HG02981 (cell line): ENCODE data around the gene RASSF5.
"Not testable (repeated sequence)": the region's sequence is repeated elsewhere in the genome, so short reads cannot be mapped to it uniquely, and the experiment has no call there.

Experiments
- ATAC-seq: cut with Tn5 transposase; IDR thresholded peaks from one replicate; pipeline ENCODE4 v1.9.1; 2021; ENCODE audit warnings: mild to moderate bottlenecking, moderate library complexity; ENCODE audit not compliant: unreplicated experiment

Gene RASSF5

DNA sequence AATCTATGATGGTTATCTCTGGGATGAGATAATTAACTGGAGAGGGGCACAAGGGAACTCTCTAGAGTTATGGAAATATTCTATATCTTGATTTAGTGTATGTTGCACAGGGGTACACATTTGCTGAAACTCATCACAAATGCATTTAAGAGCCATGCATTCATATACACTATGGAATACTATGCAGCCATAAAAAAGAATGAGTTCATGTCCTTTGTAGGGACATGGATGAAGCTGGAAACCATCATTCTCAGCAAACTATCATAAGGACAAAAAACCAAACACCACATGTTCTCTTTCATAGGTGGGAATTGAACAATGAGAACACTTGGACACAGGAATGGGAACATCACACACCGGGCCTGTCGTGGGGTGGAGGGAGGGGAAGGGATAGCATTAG lies 119.1 kb downstream of the RASSF5 start:
- ATAC-seq: not testable (repeated sequence)

- no peak for ATAC-seq
Measured at GRCh38 chr1:206628916-206629315, 121.6 kb downstream of the RASSF5 start.

GRCh38 chr1:206631085-206631509 lies 123.8 kb downstream of the RASSF5 start:
- no peak for ATAC-seq

GRCh38 chr1:206633708-206634121 lies 126.4 kb downstream of the RASSF5 start:
- ATAC-seq: no peak

GRCh38 chr1:206634365-206635079 lies 127.2 kb downstream of the RASSF5 start:
- no peak for ATAC-seq

- peak; percentile 89 for ATAC-seq
Measured at GRCh38 chr1:206635080-206635977, 128.0 kb downstream of the RASSF5 start, which contains the start of gene DYRK3. DYRK3 (plus strand) TSS chr1:206635536; CDS start chr1:206635704, 168 bp downstream.

GRCh38 chr1:206635978-206636345 lies 128.6 kb downstream of the RASSF5 start:
- no peak for ATAC-seq

GRCh38 chr1:206636671-206637070 lies 129.3 kb downstream of the RASSF5 start:
- no peak for ATAC-seq

DNA sequence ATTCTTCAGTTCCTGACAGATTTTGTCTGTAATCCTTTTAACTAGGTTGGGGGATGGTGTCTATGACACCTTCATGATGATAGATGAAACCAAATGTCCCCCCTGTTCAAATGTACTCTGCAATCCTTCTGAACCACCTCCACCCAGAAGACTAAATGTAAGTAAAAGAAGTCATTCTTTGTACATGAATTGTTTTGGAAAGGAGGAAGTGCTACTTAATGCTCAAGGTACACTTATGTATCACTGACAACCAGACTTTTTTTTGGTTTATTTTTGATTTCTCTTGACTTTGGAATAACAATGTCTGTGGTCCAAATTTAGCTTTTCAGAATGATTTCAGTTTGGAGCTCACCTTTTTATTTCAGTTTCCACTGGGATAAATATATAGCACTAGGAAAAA lies 130.3 kb downstream of the RASSF5 start:
- ATAC-seq: no peak
